Neural progenitor cell (in vitro differentiated cells): ENCODE measurements around the gene CNP. TPM values are rescaled to one million over a fixed set of nuclear protein-coding genes. Genes with fewer than 3 reads are reported as not detected.

ENCODE experiments used
- DNase-seq: peaks from one replicate; pipeline ENCODE4 v3.0.0-alpha.2; 2016; ENCODE audit warnings: low spot score
- H2AFZ ChIP-seq: fragments of 200-600 bp; sonication (generic); replicated peaks from 2 replicates; pipeline ENCODE4 v1.6.1; 2016; ENCODE audit warnings: antibody characterized with exemption
- H3F3A ChIP-seq: fragments of 200-600 bp; sonication (generic); 2 replicates; pipeline ENCODE4 v1.6.1; 2016; ENCODE audit warnings: antibody characterized with exemption, low read depth
- H3K27ac ChIP-seq: fragments of 200-600 bp; sonication (generic); 2 replicates; pipeline ENCODE4 v1.5.1; 2016; ENCODE audit warnings: mild to moderate bottlenecking
- H3K27me3 ChIP-seq: fragments of 200-600 bp; sonication (generic); 2 replicates; pipeline ENCODE4 v1.6.1; 2016; ENCODE audit warnings: mild to moderate bottlenecking, moderate library complexity
- H3K36me3 ChIP-seq: fragments of 200-600 bp; sonication (generic); 2 replicates; pipeline ENCODE4 v1.5.1; 2016
- H3K4me1 ChIP-seq: fragments of 200-600 bp; sonication (generic); 2 replicates; pipeline ENCODE4 v1.6.1; 2016; ENCODE audit warnings: mixed run types
- H3K4me2 ChIP-seq: fragments of 200-600 bp; sonication (generic); 2 replicates; pipeline ENCODE4 v1.6.1; 2016
- H3K4me3 ChIP-seq: fragments of 200-600 bp; sonication (generic); 2 replicates; pipeline ENCODE4 v1.5.1; 2016
- H3K79me2 ChIP-seq: fragments of 200-600 bp; sonication (generic); 2 replicates; pipeline ENCODE4 v1.6.1; 2016; ENCODE audit warnings: low read depth
- H3K9ac ChIP-seq: fragments of 200-600 bp; sonication (generic); 2 replicates; pipeline ENCODE4 v1.6.1; 2016
- H3K9me3 ChIP-seq: fragments of 200-600 bp; sonication (generic); 2 replicates; pipeline ENCODE4 v1.5.1; 2016; ENCODE audit warnings: low read depth
- H4K20me1 ChIP-seq: fragments of 200-600 bp; sonication (generic); 2 replicates; pipeline ENCODE4 v1.6.1; 2016; ENCODE audit warnings: low read depth
- H3K27ac Mint-ChIP-seq: 3 replicates; pipeline ENCODE4 v1.8.0; 2021; ENCODE audit warnings: mixed read lengths
- H3K27me3 Mint-ChIP-seq: 2 replicates; pipeline ENCODE4 v1.8.0; 2022; ENCODE audit warnings: low read depth, mild to moderate bottlenecking, inconsistent platforms, moderate library complexity, mixed read lengths; ENCODE audit not compliant: insufficient read depth
- H3K36me3 Mint-ChIP-seq: 3 replicates; pipeline ENCODE4 v1.8.0; 2021; ENCODE audit warnings: mixed read lengths
- H3K4me1 Mint-ChIP-seq: 3 replicates; pipeline ENCODE4 v1.8.0; 2021; ENCODE audit warnings: mixed read lengths
- H3K4me3 Mint-ChIP-seq: 3 replicates; pipeline ENCODE4 v1.8.0; 2021; ENCODE audit warnings: mild to moderate bottlenecking, moderate library complexity, mixed read lengths
- H3K9me3 Mint-ChIP-seq: 3 replicates; pipeline ENCODE4 v1.8.0; 2020; ENCODE audit warnings: mixed read lengths
- EZH2 ChIP-seq: fragments of 200-600 bp; sonication (generic); IDR thresholded peaks from 2 replicates; pipeline ENCODE4 v1.6.1; 2017; ENCODE audit warnings: antibody characterized with exemption, mild to moderate bottlenecking, moderate library complexity
- EZH2phosphoT487 ChIP-seq: fragments of 200-600 bp; sonication (generic); IDR thresholded peaks from 2 replicates; pipeline ENCODE4 v1.6.1; 2017; ENCODE audit warnings: antibody characterized with exemption
- total RNA-seq: library from RNA; depleted of rRNA; stranded (reverse); fragments of >200 nt; gene quantifications from 2 replicates; pipeline ENCODE4 v1.2.3, GENCODE V29; 2015; ENCODE audit warnings: low replicate concordance
- TF ChIP-seq, protein P1 (sequence below): fragments of 200-600 bp; sonication (generic); IDR thresholded peaks from 2 replicates; pipeline ENCODE4 v1.5.1; 2017; ENCODE audit warnings: antibody characterized with exemption, mild to moderate bottlenecking

CNP gene
- total RNA-seq, 1 donor from 2014 or later = 38.6 TPM

DNA sequence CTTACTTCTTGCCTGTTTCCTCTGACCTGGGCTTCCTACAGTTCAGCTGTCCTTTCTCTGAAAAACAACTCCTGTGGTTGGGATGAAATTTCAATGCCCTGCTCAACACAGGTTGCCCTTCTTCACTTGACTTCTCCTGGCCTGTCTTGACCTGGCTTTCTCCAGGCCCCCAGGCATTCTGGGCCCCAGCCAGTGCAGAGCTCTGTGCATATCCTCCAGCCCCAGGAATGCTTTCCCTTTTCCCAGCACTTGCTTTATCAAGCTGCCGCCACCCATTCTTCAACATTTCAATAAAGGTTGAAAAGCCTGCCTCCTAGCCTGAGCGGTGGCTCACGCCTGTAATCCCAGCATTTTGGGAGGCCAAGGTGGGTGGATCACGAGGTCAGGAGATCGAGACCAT, 25.4 kb upstream of the CNP start:
- no peaks in the 10 kb centered on the region for H3K79me2 ChIP-seq
- no peak overlapping the region for H3K27ac ChIP-seq
- H3K4me1 ChIP-seq = no peaks in the 10 kb centered on the region
- TF ChIP-seq EZH2 (no peak), EZH2phosphoT487 (no peak)
- TF ChIP-seq, protein P1, sequence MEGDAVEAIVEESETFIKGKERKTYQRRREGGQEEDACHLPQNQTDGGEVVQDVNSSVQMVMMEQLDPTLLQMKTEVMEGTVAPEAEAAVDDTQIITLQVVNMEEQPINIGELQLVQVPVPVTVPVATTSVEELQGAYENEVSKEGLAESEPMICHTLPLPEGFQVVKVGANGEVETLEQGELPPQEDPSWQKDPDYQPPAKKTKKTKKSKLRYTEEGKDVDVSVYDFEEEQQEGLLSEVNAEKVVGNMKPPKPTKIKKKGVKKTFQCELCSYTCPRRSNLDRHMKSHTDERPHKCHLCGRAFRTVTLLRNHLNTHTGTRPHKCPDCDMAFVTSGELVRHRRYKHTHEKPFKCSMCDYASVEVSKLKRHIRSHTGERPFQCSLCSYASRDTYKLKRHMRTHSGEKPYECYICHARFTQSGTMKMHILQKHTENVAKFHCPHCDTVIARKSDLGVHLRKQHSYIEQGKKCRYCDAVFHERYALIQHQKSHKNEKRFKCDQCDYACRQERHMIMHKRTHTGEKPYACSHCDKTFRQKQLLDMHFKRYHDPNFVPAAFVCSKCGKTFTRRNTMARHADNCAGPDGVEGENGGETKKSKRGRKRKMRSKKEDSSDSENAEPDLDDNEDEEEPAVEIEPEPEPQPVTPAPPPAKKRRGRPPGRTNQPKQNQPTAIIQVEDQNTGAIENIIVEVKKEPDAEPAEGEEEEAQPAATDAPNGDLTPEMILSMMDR = no peak
- H3K27me3 ChIP-seq = no peaks in the 10 kb centered on the region
- H3K27ac Mint-ChIP-seq = no peak overlapping the region
- H3K4me3 ChIP-seq = no peak overlapping the region
- peaks cover 8% of the 10 kb centered on the region for H3K4me1 Mint-ChIP-seq
- no peak overlapping the region for H3K9ac ChIP-seq
- no peaks in the 10 kb centered on the region for H3K9me3 Mint-ChIP-seq
- peaks cover 3% of the 10 kb centered on the region for H3K36me3 Mint-ChIP-seq
- no peak for DNase-seq
- no peaks in the 10 kb centered on the region for H3K9me3 ChIP-seq
- H3K4me3 Mint-ChIP-seq = peak overlapping the region; percentile 19
- no peaks in the 10 kb centered on the region for H3F3A ChIP-seq
- H3K4me2 ChIP-seq = no peak overlapping the region
- H2AFZ ChIP-seq = no peak overlapping the region
- no peaks in the 10 kb centered on the region for H4K20me1 ChIP-seq
- H3K36me3 ChIP-seq = no peaks in the 10 kb centered on the region
- no peaks in the 10 kb centered on the region for H3K27me3 Mint-ChIP-seq

DNA sequence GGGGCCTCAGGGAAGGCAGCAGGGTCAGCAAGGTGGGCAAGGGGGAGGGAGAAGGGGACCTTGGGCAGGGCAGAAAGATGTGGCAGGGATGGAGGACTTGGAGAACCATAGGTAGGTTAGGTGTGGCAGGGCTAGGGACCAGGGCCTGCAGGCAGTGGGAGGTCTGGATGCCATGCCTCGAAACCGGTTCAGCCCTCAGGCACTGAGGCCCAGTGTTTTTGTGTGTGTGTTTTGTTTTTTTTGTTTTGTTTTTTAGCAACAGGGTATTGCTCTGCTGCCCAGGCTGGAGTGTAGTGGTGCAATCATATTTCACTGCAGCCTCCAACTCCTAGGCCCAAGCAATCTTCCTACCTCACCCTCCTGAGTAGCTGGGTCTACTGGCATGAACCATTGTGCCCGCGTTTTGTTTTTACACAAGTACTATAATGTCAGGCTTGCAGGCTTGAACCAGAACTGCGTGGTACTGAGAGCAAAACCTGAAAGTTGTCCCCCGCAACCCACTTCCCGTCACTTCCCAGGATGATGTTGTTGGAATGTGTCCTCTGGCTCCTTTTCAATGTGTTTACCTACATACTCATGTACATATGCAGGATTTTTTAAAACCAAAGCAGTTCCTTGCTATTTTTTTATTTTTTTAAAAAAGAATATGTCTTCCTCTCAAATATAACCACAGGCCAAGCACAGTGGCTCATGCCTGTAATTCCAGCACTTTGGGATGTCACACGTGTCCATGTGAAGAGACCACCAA, 23.8 kb upstream of the CNP start:
- H3K27ac Mint-ChIP-seq = peak overlapping the region; percentile 13

DNA sequence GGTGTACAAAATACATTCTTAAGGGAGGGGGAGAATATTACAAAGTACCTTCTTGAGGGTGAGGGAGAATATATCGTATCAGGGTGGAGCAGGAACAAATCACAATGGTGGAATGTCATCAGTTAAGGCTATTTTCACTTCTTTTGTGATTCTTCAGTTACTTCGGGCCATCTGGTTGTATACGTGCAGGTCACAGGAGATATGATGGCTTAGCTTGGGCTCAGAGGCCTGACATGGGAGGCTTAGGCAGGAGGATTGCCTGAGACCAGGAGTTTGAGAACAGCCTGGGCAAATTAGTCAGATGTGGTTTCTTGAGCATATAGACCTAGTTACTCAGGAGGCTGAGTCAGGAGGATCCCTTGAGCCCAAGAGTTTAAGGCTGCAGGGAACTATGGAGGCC, 23.1 kb upstream of the CNP start:
- H3K27ac Mint-ChIP-seq = peak overlapping the region; percentile 13
- H3K4me3 Mint-ChIP-seq = no peak overlapping the region
- no peak overlapping the region for H3K4me2 ChIP-seq

More for the DNA sequence above, 23.8 kb upstream of the CNP start:
- Mint-ChIP-seq H3K9me3 (no peaks in the 10 kb centered on the region), H3K36me3 (peaks cover 3% of the 10 kb centered on the region), H3K4me1 (peaks cover 8% of the 10 kb centered on the region), H3K4me3 (no peak overlapping the region), H3K27me3 (no peaks in the 10 kb centered on the region)
- TF ChIP-seq EZH2phosphoT487 (no peak), EZH2 (no peak)
- TF ChIP-seq, protein P1 = no peak
- H3K27ac ChIP-seq = no peak overlapping the region
- H3K4me1 ChIP-seq = no peaks in the 10 kb centered on the region
- no peaks in the 10 kb centered on the region for H3K79me2 ChIP-seq
- H3K4me3 ChIP-seq = no peak overlapping the region
- no peak overlapping the region for H3K4me2 ChIP-seq
- H3K9ac ChIP-seq = no peak overlapping the region
- no peaks in the 10 kb centered on the region for H3K36me3 ChIP-seq
- no peak overlapping the region for H2AFZ ChIP-seq
- H4K20me1 ChIP-seq = no peaks in the 10 kb centered on the region
- H3K27me3 ChIP-seq = no peaks in the 10 kb centered on the region
- no peaks in the 10 kb centered on the region for H3K9me3 ChIP-seq
- H3F3A ChIP-seq = no peaks in the 10 kb centered on the region
- no peak for DNase-seq

More for the DNA sequence above, 23.1 kb upstream of the CNP start:
- no peak for TF ChIP-seq EZH2
- TF ChIP-seq, protein P1 = no peak
- no peak for TF ChIP-seq EZH2phosphoT487
- H3K4me1 ChIP-seq = no peaks in the 10 kb centered on the region
- no peaks in the 10 kb centered on the region for H3K27me3 Mint-ChIP-seq
- no peaks in the 10 kb centered on the region for H3F3A ChIP-seq
- H3K36me3 ChIP-seq = no peaks in the 10 kb centered on the region
- no peaks in the 10 kb centered on the region for H4K20me1 ChIP-seq
- no peak overlapping the region for H2AFZ ChIP-seq
- H3K27ac ChIP-seq = no peak overlapping the region
- DNase-seq = no peak
- H3K9me3 Mint-ChIP-seq = no peaks in the 10 kb centered on the region
- no peak overlapping the region for H3K4me3 ChIP-seq
- no peaks in the 10 kb centered on the region for H3K79me2 ChIP-seq
- no peaks in the 10 kb centered on the region for H3K27me3 ChIP-seq
- peaks cover 3% of the 10 kb centered on the region for H3K36me3 Mint-ChIP-seq
- peaks cover 8% of the 10 kb centered on the region for H3K4me1 Mint-ChIP-seq
- H3K9ac ChIP-seq = no peak overlapping the region
- no peaks in the 10 kb centered on the region for H3K9me3 ChIP-seq
